ENCODE results near the gene STK38. TPM values are rescaled to one million over a fixed set of nuclear protein-coding genes. Genes with fewer than 3 reads are reported as not detected.

Gene STK38
- total RNA-seq, 1 experiment from 2014 or later = 25.7 TPM

- no peak for DNase-seq (ENCODE audit: low read depth)
Observed at GRCh38 chr6:36563928-36564284, 16.6 kb upstream of the STK38 start.

GRCh38 chr6:36563237-36563927, 16.1 kb upstream of the STK38 start:
- no peak for DNase-seq (ENCODE audit: low read depth)

GRCh38 chr6:36560822-36561221, 13.5 kb upstream of the STK38 start:
- DNase-seq (ENCODE audit: low read depth) = no peak

GRCh38 chr6:36559011-36559793, 11.9 kb upstream of the STK38 start:
- no peak for DNase-seq (ENCODE audit: low read depth)

GRCh38 chr6:36556281-36556680, 9.0 kb upstream of the STK38 start:
- no peak for DNase-seq (ENCODE audit: low read depth)

GRCh38 chr6:36555750-36556252, 8.5 kb upstream of the STK38 start:
- no peak for DNase-seq (ENCODE audit: low read depth)

- no peak for DNase-seq (ENCODE audit: low read depth)
Observed at GRCh38 chr6:36550473-36551000, 3.3 kb upstream of the STK38 start.

- DNase-seq (ENCODE audit: low read depth) = no peak
Observed at GRCh38 chr6:36548401-36548743, 1.1 kb upstream of the STK38 start.

GRCh38 chr6:36547646-36548400, 544 bp upstream of the STK38 start:
- no peak for DNase-seq (ENCODE audit: low read depth)

GRCh38 chr6:36546308-36546919, 865 bp downstream of the STK38 start:
- DNase-seq (ENCODE audit: low read depth) = peak; percentile 32

GRCh38 chr6:36545767-36546307, 1.4 kb downstream of the STK38 start:
- DNase-seq (ENCODE audit: low read depth) = no peak

- peak; percentile 44 for DNase-seq (ENCODE audit: low read depth)
Observed at GRCh38 chr6:36544228-36544627, 3.1 kb downstream of the STK38 start.

- no peak for DNase-seq (ENCODE audit: low read depth)
Observed at GRCh38 chr6:36542041-36542440, 5.2 kb downstream of the STK38 start.

GRCh38 chr6:36539814-36540568, 7.3 kb downstream of the STK38 start:
- no peak for DNase-seq (ENCODE audit: low read depth)

GRCh38 chr6:36536873-36537547, 10.3 kb downstream of the STK38 start:
- no peak for DNase-seq (ENCODE audit: low read depth)

GRCh38 chr6:36533321-36533720, 14.0 kb downstream of the STK38 start:
- DNase-seq (ENCODE audit: low read depth) = no peak

- no peak for DNase-seq (ENCODE audit: low read depth)
Observed at GRCh38 chr6:36526066-36526465, 21.2 kb downstream of the STK38 start.

- DNase-seq (ENCODE audit: low read depth) = no peak
Observed at GRCh38 chr6:36525346-36525745, 21.9 kb downstream of the STK38 start.

- DNase-seq (ENCODE audit: low read depth) = no peak
Observed at GRCh38 chr6:36524871-36525270, 22.4 kb downstream of the STK38 start.

GRCh38 chr6:36523936-36524499, 23.3 kb downstream of the STK38 start:
- DNase-seq (ENCODE audit: low read depth) = no peak
